DMS 273 (cell line): ENCODE data around the gene DCHS2.
A peak's percentile ranks its signal among the peaks of the same experiment; 100 is the strongest.

Experiments
- DNase-seq: peaks from one replicate; lab custom pipeline; 2025; ENCODE audit not compliant: unreplicated experiment; lab: John Stamatoyannopoulos, UW

The DCHS2 gene

GRCh38 chr4:154490583-154491340 is 837 bp downstream of the DCHS2 start:
- DNase-seq: peak; percentile 20

- no peak for DNase-seq
These were observed 1.4 kb downstream of the DCHS2 start for GRCh38 chr4:154490234-154490582.

GRCh38 chr4:154489558-154490233 is 1.9 kb downstream of the DCHS2 start:
- no peak for DNase-seq

- no peak for DNase-seq
These were observed 4.5 kb downstream of the DCHS2 start for GRCh38 chr4:154487145-154487544.

GRCh38 chr4:154485127-154485773 is 6.3 kb downstream of the DCHS2 start:
- no peak for DNase-seq

GRCh38 chr4:154478547-154478946 is 13.1 kb downstream of the DCHS2 start:
- DNase-seq: no peak

GRCh38 chr4:154478128-154478527 is 13.5 kb downstream of the DCHS2 start:
- DNase-seq: no peak

- DNase-seq: no peak
These were observed 15.4 kb downstream of the DCHS2 start for GRCh38 chr4:154476232-154476631.

- no peak for DNase-seq
These were observed 15.8 kb downstream of the DCHS2 start for GRCh38 chr4:154475820-154476219.

- DNase-seq: no peak
These were observed 18.1 kb downstream of the DCHS2 start for GRCh38 chr4:154473497-154473896.

- DNase-seq: no peak
These were observed 18.7 kb downstream of the DCHS2 start for GRCh38 chr4:154472858-154473257.

- DNase-seq: no peak
These were observed 19.9 kb downstream of the DCHS2 start for GRCh38 chr4:154471526-154472331.

- DNase-seq: no peak
These were observed 20.6 kb downstream of the DCHS2 start for GRCh38 chr4:154471032-154471431.

GRCh38 chr4:154467886-154468285 is 23.7 kb downstream of the DCHS2 start:
- no peak for DNase-seq

GRCh38 chr4:154466336-154466735 is 25.3 kb downstream of the DCHS2 start:
- DNase-seq: no peak

GRCh38 chr4:154465085-154465484 is 26.5 kb downstream of the DCHS2 start:
- no peak for DNase-seq

GRCh38 chr4:154464654-154465053 is 26.9 kb downstream of the DCHS2 start:
- no peak for DNase-seq

GRCh38 chr4:154462081-154462810 is 29.4 kb downstream of the DCHS2 start:
- no peak for DNase-seq

- DNase-seq: no peak
These were observed 34.1 kb downstream of the DCHS2 start for GRCh38 chr4:154457471-154457870.

- DNase-seq: no peak
These were observed 34.7 kb downstream of the DCHS2 start for GRCh38 chr4:154456889-154457288.

GRCh38 chr4:154456240-154456639 is 35.4 kb downstream of the DCHS2 start:
- no peak for DNase-seq
